ENCODE measurements around the gene MIEN1.
"Not testable (repeated sequence)": the region's sequence is repeated elsewhere in the genome, so short reads cannot be mapped to it uniquely, and the experiment has no call there.

MIEN1 gene

GRCh38 chr17:39752241-39752881 is 22.0 kb upstream of the MIEN1 start:
- TF ChIP-seq ZNF274 (IDR thresholded peaks at IDR 0.05; ENCODE audit: low read depth, low read length) = no peak

GRCh38 chr17:39751637-39752036 is 21.3 kb upstream of the MIEN1 start:
- no peak overlapping the region for H3K4me3 ChIP-seq (ENCODE audit: low read length)
- TF ChIP-seq ZNF274 (IDR thresholded peaks at IDR 0.05; ENCODE audit: low read depth, low read length) = no peak

More at GRCh38 chr17:39752241-39752881, 22.0 kb upstream of the MIEN1 start:
- H3K4me3 ChIP-seq (ENCODE audit: low read length) = no peak overlapping the region

- H3K4me3 ChIP-seq (ENCODE audit: low read length) = no peak overlapping the region
- TF ChIP-seq ZNF274 (IDR thresholded peaks at IDR 0.05; ENCODE audit: low read depth, low read length) = no peak
Observed at GRCh38 chr17:39751016-39751543, 20.7 kb upstream of the MIEN1 start.

- no peak for TF ChIP-seq ZNF274 (IDR thresholded peaks at IDR 0.05; ENCODE audit: low read depth, low read length)
- H3K4me3 ChIP-seq (ENCODE audit: low read length) = no peak overlapping the region
Observed at GRCh38 chr17:39750131-39751015, 20.0 kb upstream of the MIEN1 start.

DNA sequence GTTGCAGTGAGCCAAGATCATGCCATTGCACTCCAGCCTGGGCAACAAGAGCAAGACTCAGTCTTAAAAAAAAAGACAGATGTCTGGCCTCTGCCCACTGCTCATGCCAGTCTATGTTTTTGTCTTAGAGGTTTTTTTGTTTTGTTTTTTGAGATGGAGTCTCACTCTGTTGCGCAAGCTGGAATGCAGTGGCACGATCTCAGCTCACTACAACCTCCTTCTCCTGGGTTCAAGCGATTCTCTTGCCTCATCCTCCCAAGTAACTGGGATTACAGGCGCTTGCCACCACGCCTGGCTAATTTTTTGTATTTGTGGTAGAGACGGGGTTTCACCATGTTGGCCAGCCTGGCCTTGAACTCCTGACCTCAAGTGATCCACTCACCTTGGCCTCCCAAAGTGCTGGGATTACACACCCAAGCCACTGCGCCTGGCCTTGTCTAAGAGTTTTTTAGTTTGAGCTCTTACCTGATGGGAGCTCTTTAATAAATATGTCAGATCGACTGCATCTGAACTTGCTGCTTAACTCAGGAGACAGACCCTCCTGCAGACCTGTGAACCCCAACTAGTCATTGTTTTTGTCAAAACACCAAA is 18.2 kb upstream of the MIEN1 start:
- H3K4me3 ChIP-seq (ENCODE audit: low read length) = not testable (repeated sequence)

- TF ChIP-seq ZNF274 (IDR thresholded peaks at IDR 0.05; ENCODE audit: low read depth, low read length) = no peak
- no peak overlapping the region for H3K4me3 ChIP-seq (ENCODE audit: low read length)
Observed at GRCh38 chr17:39747745-39748144, 17.4 kb upstream of the MIEN1 start.

GRCh38 chr17:39746145-39746461 is 15.8 kb upstream of the MIEN1 start:
- TF ChIP-seq ZNF274 (IDR thresholded peaks at IDR 0.05; ENCODE audit: low read depth, low read length) = no peak
- no peak overlapping the region for H3K4me3 ChIP-seq (ENCODE audit: low read length)

- TF ChIP-seq ZNF274 (IDR thresholded peaks at IDR 0.05; ENCODE audit: low read depth, low read length) = no peak
- H3K4me3 ChIP-seq (ENCODE audit: low read length) = no peak overlapping the region
Observed at GRCh38 chr17:39745335-39746144, 15.2 kb upstream of the MIEN1 start.

DNA sequence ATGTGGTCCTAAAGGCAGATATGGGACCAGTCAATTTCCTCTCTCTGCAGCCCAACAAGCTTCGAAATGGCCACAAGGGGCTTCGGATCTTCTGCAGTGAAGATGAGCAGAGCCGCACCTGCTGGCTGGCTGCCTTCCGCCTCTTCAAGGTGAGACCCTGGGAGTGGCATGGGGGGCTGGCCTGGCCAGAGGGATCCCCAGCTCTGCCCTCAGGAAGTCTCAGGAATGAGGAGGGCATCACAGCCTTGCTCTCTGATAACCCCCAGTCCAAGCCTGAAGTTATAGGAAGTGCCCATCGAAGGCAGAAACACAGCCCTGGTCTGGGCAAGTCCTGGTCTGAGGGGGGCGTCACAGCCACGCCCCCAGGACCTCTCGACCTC is 14.5 kb upstream of the MIEN1 start:
- TF ChIP-seq ZNF274 (IDR thresholded peaks at IDR 0.05; ENCODE audit: low read depth, low read length) = no peak
- H3K4me3 ChIP-seq (ENCODE audit: low read length) = no peak overlapping the region

- no peak overlapping the region for H3K4me3 ChIP-seq (ENCODE audit: low read length)
- no peak for TF ChIP-seq ZNF274 (IDR thresholded peaks at IDR 0.05; ENCODE audit: low read depth, low read length)
Observed at GRCh38 chr17:39744075-39744835, 13.9 kb upstream of the MIEN1 start.

GRCh38 chr17:39742856-39743436 is 12.6 kb upstream of the MIEN1 start:
- no peak for TF ChIP-seq ZNF274 (IDR thresholded peaks at IDR 0.05; ENCODE audit: low read depth, low read length)
- no peak overlapping the region for H3K4me3 ChIP-seq (ENCODE audit: low read length)

GRCh38 chr17:39742126-39742855 is 12.0 kb upstream of the MIEN1 start:
- TF ChIP-seq ZNF274 (IDR thresholded peaks at IDR 0.05; ENCODE audit: low read depth, low read length) = no peak
- H3K4me3 ChIP-seq (ENCODE audit: low read length) = no peak overlapping the region

Measured in GM08714 (cell line).